Central memory CD8-positive, alpha-beta T cell (primary cell): ENCODE results near the gene MPZL2.
"Not testable (repeated sequence)": the region's sequence is repeated elsewhere in the genome, so short reads cannot be mapped to it uniquely, and the experiment has no call there.

Source experiments
- ATAC-seq: fragments of 150-1000 bp; cut with Tn5 transposase; replicated peaks from 2 replicates; pipeline ENCODE4 v1.10.0; 2022; ENCODE audit warnings: mild to moderate bottlenecking, moderate FRiP score, moderate number of reproducible peaks; ENCODE audit not compliant: poor library complexity, severe bottlenecking; ENCODE audit errors: extremely low read depth
- DNase-seq, 2 donors: peaks; one replicate each; pipeline ENCODE4 v3.0.0; 2021; ENCODE audit warnings: low spot score in 2 of 2
- H3K27ac Mint-ChIP-seq: one replicate; pipeline ENCODE4 v1.8.0; 2022; ENCODE audit warnings: low read depth, mild to moderate bottlenecking, moderate library complexity, mixed read lengths
- H3K27me3 Mint-ChIP-seq: one replicate; pipeline ENCODE4 v1.8.0; 2022; ENCODE audit warnings: mixed read lengths
- H3K36me3 Mint-ChIP-seq: one replicate; pipeline ENCODE4 v1.8.0; 2022; ENCODE audit warnings: mild to moderate bottlenecking, moderate library complexity, mixed read lengths; ENCODE audit not compliant: insufficient read depth
- H3K4me1 Mint-ChIP-seq: one replicate; pipeline ENCODE4 v1.8.0; 2022; ENCODE audit warnings: mixed read lengths
- H3K4me3 Mint-ChIP-seq: one replicate; pipeline ENCODE4 v1.8.0; 2022; ENCODE audit warnings: mild to moderate bottlenecking, moderate library complexity, mixed read lengths
- H3K9me3 Mint-ChIP-seq: one replicate; pipeline ENCODE4 v1.8.0; 2022; ENCODE audit warnings: mixed read lengths

The MPZL2 gene

GRCh38 chr11:118263695-118264568 lies at the start of gene MPZL2:
Gene MPZL2 (minus strand): TSS chr11:118264297. CDS start chr11:118264153, 144 bp downstream.
- peaks cover 35% of the 10 kb centered on the region for H3K27me3 Mint-ChIP-seq
- H3K36me3 Mint-ChIP-seq: peaks cover 1% of the 10 kb centered on the region
- no peaks in the 10 kb centered on the region for H3K9me3 Mint-ChIP-seq
- DNase-seq (no peak), ATAC-seq (peak; percentile 42)
- H3K4me1 Mint-ChIP-seq: peaks cover 6% of the 10 kb centered on the region
- peak within 1 kb of the TSS; percentile 81 for H3K27ac Mint-ChIP-seq
- peak within 1 kb of the TSS; percentile 75 for H3K4me3 Mint-ChIP-seq

GRCh38 chr11:118313242-118313641 lies 49.1 kb upstream of the MPZL2 start:
- H3K4me1 Mint-ChIP-seq: peaks cover 82% of the 10 kb centered on the region
- no peak for ATAC-seq
- no peaks in the 10 kb centered on the region for H3K9me3 Mint-ChIP-seq
- no peak for DNase-seq
- no peak overlapping the region for H3K4me3 Mint-ChIP-seq
- H3K27ac Mint-ChIP-seq: peak overlapping the region; percentile 76
- no peaks in the 10 kb centered on the region for H3K27me3 Mint-ChIP-seq
- H3K36me3 Mint-ChIP-seq: peaks cover 68% of the 10 kb centered on the region

- H3K36me3 Mint-ChIP-seq: peaks cover 74% of the 10 kb centered on the region
These were observed 48.2 kb upstream of the MPZL2 start for GRCh38 chr11:118312328-118312727.

GRCh38 chr11:118311518-118311917 lies 47.4 kb upstream of the MPZL2 start:
- ATAC-seq: no peak
- Mint-ChIP-seq H3K9me3 (no peaks in the 10 kb centered on the region), H3K27me3 (no peaks in the 10 kb centered on the region), H3K4me1 (peaks cover 83% of the 10 kb centered on the region), H3K36me3 (peaks cover 71% of the 10 kb centered on the region), H3K27ac (peak overlapping the region; percentile 91), H3K4me3 (peak overlapping the region; percentile 18)
- DNase-seq: no peak

More at GRCh38 chr11:118312328-118312727, 48.2 kb upstream of the MPZL2 start:
- H3K4me3 Mint-ChIP-seq: no peak overlapping the region
- DNase-seq (no peak), ATAC-seq (no peak)
- peaks cover 83% of the 10 kb centered on the region for H3K4me1 Mint-ChIP-seq
- H3K9me3 Mint-ChIP-seq: no peaks in the 10 kb centered on the region
- H3K27ac Mint-ChIP-seq: peak overlapping the region; percentile 91
- no peaks in the 10 kb centered on the region for H3K27me3 Mint-ChIP-seq

GRCh38 chr11:118310781-118311485 lies 46.8 kb upstream of the MPZL2 start:
- H3K27me3 Mint-ChIP-seq: no peaks in the 10 kb centered on the region
- H3K4me3 Mint-ChIP-seq: peak overlapping the region; percentile 18
- peaks cover 82% of the 10 kb centered on the region for H3K4me1 Mint-ChIP-seq
- ATAC-seq (no peak), DNase-seq (no peak)
- peak overlapping the region; percentile 91 for H3K27ac Mint-ChIP-seq
- peaks cover 70% of the 10 kb centered on the region for H3K36me3 Mint-ChIP-seq
- no peaks in the 10 kb centered on the region for H3K9me3 Mint-ChIP-seq

- H3K4me3 Mint-ChIP-seq: no peak overlapping the region
- no peak for DNase-seq
- peaks cover 69% of the 10 kb centered on the region for H3K36me3 Mint-ChIP-seq
- no peak for ATAC-seq
- H3K4me1 Mint-ChIP-seq: peaks cover 79% of the 10 kb centered on the region
- no peaks in the 10 kb centered on the region for H3K27me3 Mint-ChIP-seq
- H3K27ac Mint-ChIP-seq: no peak overlapping the region
- H3K9me3 Mint-ChIP-seq: no peaks in the 10 kb centered on the region
These were observed 46.2 kb upstream of the MPZL2 start for GRCh38 chr11:118310271-118310670.

GRCh38 chr11:118308995-118309528 lies 45.0 kb upstream of the MPZL2 start:
- not testable (repeated sequence) for H3K27me3 Mint-ChIP-seq, ATAC-seq, DNase-seq, H3K9me3 Mint-ChIP-seq
- H3K36me3 Mint-ChIP-seq: peaks cover 68% of the 10 kb centered on the region
- peak overlapping the region; percentile 44 for H3K27ac Mint-ChIP-seq
- H3K4me1 Mint-ChIP-seq: peaks cover 79% of the 10 kb centered on the region
- peak overlapping the region; percentile 97 for H3K4me3 Mint-ChIP-seq

- Mint-ChIP-seq H3K9me3 (no peaks in the 10 kb centered on the region), H3K36me3 (peaks cover 52% of the 10 kb centered on the region), H3K4me1 (peaks cover 73% of the 10 kb centered on the region), H3K27ac (peak overlapping the region; percentile 84), H3K4me3 (peak overlapping the region; percentile 97), H3K27me3 (no peaks in the 10 kb centered on the region)
- no peak for DNase-seq
- ATAC-seq: no peak
These were observed 42.5 kb upstream of the MPZL2 start for GRCh38 chr11:118306556-118306955.

- Mint-ChIP-seq H3K27ac (peak overlapping the region; percentile 98), H3K4me1 (peaks cover 67% of the 10 kb centered on the region), H3K9me3 (no peaks in the 10 kb centered on the region), H3K36me3 (peaks cover 45% of the 10 kb centered on the region), H3K27me3 (no peaks in the 10 kb centered on the region), H3K4me3 (peak overlapping the region; percentile 97)
- ATAC-seq (peak; percentile 71), DNase-seq (peak in 1 of 2 donors; percentile 52)
These were observed 41.6 kb upstream of the MPZL2 start for GRCh38 chr11:118305726-118306125.

- H3K9me3 Mint-ChIP-seq: no peaks in the 10 kb centered on the region
- peaks cover 40% of the 10 kb centered on the region for H3K36me3 Mint-ChIP-seq
- H3K4me1 Mint-ChIP-seq: peaks cover 67% of the 10 kb centered on the region
- H3K4me3 Mint-ChIP-seq: peak within 1 kb of the TSS; percentile 97
- no peaks in the 10 kb centered on the region for H3K27me3 Mint-ChIP-seq
- ATAC-seq: peak; percentile 75
- peak within 1 kb of the TSS; percentile 98 for H3K27ac Mint-ChIP-seq
- peak; percentile 39 to 61 for DNase-seq
These were observed 40.6 kb upstream of the MPZL2 start, which contains the start of gene CD3E for GRCh38 chr11:118304568-118305248. Gene CD3E (plus strand): TSS chr11:118304730. CDS start chr11:118304953, 223 bp downstream.

GRCh38 chr11:118304227-118304567 lies 40.1 kb upstream of the MPZL2 start:
- Mint-ChIP-seq H3K9me3 (no peaks in the 10 kb centered on the region), H3K27me3 (no peaks in the 10 kb centered on the region), H3K36me3 (peaks cover 36% of the 10 kb centered on the region), H3K27ac (peak overlapping the region; percentile 98), H3K4me1 (peaks cover 62% of the 10 kb centered on the region), H3K4me3 (peak overlapping the region; percentile 97)
- ATAC-seq: peak; percentile 37
- no peak for DNase-seq

GRCh38 chr11:118301600-118302195 lies 37.6 kb upstream of the MPZL2 start:
- DNase-seq: no peak
- peak overlapping the region; percentile 98 for H3K27ac Mint-ChIP-seq
- H3K4me3 Mint-ChIP-seq: no peak overlapping the region
- no peaks in the 10 kb centered on the region for H3K9me3 Mint-ChIP-seq
- ATAC-seq: no peak
- H3K36me3 Mint-ChIP-seq: peaks cover 14% of the 10 kb centered on the region
- no peaks in the 10 kb centered on the region for H3K27me3 Mint-ChIP-seq
- H3K4me1 Mint-ChIP-seq: peaks cover 41% of the 10 kb centered on the region
